HEK293 (cell line): ENCODE measurements around the gene CDH8.

ENCODE experiments used
- CTCF ChIP-seq: fragments of 450-650 bp; formaldehyde crosslinking; IDR thresholded peaks from 2 replicates; pipeline ENCODE4 v1.5.1; 2016; ENCODE audit warnings: missing biosample characterization, missing genetic modification characterization
- YY2 ChIP-seq: fragments of 450-650 bp; formaldehyde crosslinking; IDR thresholded peaks from 2 replicates; pipeline ENCODE4 v1.5.1; 2016; ENCODE audit warnings: missing biosample characterization, missing genetic modification characterization
- ZFP37 ChIP-seq: fragments of 450-650 bp; formaldehyde crosslinking; IDR thresholded peaks from 2 replicates; pipeline ENCODE4 v1.5.1; 2016; ENCODE audit warnings: missing biosample characterization, missing genetic modification characterization
- ZNF324 ChIP-seq: fragments of 450-650 bp; formaldehyde crosslinking; IDR thresholded peaks from 2 replicates; pipeline ENCODE4 v1.5.1; 2016; ENCODE audit warnings: missing biosample characterization, missing genetic modification characterization
- ZNF549 ChIP-seq: fragments of 450-650 bp; IDR thresholded peaks from 2 replicates; pipeline ENCODE4 v1.5.1; 2018; ENCODE audit warnings: missing biosample characterization, missing genetic modification characterization, mild to moderate bottlenecking, inconsistent platforms, moderate library complexity
- ZNF707 ChIP-seq: fragments of 450-650 bp; formaldehyde crosslinking; IDR thresholded peaks from 2 replicates; pipeline ENCODE4 v1.5.1; 2016; ENCODE audit warnings: missing biosample characterization, missing genetic modification characterization

- TF ChIP-seq CTCF (tag by site-specific recombination), result no peak
- no peak for TF ChIP-seq ZNF324 (tag by site-specific recombination)
- no peak for TF ChIP-seq ZNF549 (tag by site-specific recombination)
- TF ChIP-seq ZFP37 (tag by site-specific recombination), result no peak
- TF ChIP-seq ZNF707 (tag by site-specific recombination), result no peak
- TF ChIP-seq YY2 (tag by site-specific recombination), result no peak
Observed at GRCh38 chr16:62060089-62060488, 23.9 kb upstream of the CDH8 start.
